Subcutaneous adipose tissue (tissue), 4 donors: ENCODE results near the gene C2orf80. TPM values are rescaled to one million over a fixed set of nuclear protein-coding genes. Genes with fewer than 3 reads are reported as not detected.

Experiments used
- total RNA-seq, 4 donors: library from RNA; depleted of rRNA; stranded (reverse); fragments of >200 nt; gene quantifications; one replicate each; pipeline ENCODE4 v1.1.0, GENCODE V29; 2016
- TF ChIP-seq, protein P1 (sequence below): fragments of 450-650 bp; IDR thresholded peaks from one replicate; pipeline ENCODE4 v1.5.1; 2016; ENCODE audit warnings: low read depth, mild to moderate bottlenecking, control low read depth, antibody characterized with exemption, moderate library complexity

The C2orf80 gene
- not detected for total RNA-seq

DNA sequence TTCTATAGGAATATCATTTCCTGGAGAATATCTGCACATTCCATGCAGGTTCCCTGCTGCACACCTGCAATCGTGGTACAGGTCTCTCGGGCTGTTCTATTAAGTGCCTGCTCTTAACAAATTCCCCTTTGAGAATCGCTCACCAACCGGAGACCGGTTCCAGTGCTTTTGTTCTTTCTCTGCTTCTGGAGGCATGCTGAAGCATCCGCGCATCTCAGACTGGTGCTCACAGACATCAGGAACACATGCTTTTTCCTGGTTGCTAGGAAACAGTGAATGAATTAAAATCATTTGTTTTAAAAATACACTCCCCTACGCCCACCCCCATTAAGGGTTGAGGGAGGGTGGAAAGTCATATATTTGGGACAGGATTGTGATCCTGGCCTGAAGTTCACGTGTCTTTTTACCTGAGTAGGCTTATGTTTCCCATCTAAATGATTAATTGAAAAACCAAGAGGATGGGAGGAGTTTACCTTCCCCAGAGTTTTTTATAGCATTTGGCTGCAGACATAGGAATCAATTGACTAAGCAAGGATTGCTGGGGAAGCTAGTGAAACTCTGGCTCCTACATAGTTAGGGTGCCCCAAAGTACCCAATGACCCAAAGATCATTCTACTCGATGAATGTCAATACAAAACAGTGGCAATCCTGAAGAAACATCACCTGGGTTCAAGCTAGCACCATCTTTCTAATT is at the start of gene C2orf80:
Gene C2orf80 (minus strand): TSS at position 221 of the 694 bp plus-strand sequence. CDS start 3,044 bp downstream, outside the sequence.
- TF ChIP-seq, protein P1, sequence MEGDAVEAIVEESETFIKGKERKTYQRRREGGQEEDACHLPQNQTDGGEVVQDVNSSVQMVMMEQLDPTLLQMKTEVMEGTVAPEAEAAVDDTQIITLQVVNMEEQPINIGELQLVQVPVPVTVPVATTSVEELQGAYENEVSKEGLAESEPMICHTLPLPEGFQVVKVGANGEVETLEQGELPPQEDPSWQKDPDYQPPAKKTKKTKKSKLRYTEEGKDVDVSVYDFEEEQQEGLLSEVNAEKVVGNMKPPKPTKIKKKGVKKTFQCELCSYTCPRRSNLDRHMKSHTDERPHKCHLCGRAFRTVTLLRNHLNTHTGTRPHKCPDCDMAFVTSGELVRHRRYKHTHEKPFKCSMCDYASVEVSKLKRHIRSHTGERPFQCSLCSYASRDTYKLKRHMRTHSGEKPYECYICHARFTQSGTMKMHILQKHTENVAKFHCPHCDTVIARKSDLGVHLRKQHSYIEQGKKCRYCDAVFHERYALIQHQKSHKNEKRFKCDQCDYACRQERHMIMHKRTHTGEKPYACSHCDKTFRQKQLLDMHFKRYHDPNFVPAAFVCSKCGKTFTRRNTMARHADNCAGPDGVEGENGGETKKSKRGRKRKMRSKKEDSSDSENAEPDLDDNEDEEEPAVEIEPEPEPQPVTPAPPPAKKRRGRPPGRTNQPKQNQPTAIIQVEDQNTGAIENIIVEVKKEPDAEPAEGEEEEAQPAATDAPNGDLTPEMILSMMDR = no peak

DNA sequence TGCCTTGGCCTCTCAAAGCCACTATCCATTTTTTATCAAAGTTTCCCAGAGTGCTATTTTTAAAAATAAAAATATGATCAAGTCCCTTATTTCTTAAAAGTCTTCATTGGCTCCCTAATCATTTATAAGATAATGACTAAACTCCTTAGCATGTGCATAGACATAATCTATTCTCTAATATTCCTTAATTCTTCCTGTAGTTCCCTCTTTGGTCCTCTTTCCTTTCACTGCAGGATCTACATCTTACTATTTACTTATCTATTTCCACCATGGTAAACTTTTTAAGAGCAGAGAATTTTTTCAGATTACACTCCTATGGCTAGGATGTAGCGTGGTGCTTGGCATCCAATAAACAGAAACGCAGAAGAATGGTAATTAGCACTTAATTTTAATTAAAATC is 46.0 kb upstream of the C2orf80 start:
- TF ChIP-seq, protein P1 = no peak

DNA sequence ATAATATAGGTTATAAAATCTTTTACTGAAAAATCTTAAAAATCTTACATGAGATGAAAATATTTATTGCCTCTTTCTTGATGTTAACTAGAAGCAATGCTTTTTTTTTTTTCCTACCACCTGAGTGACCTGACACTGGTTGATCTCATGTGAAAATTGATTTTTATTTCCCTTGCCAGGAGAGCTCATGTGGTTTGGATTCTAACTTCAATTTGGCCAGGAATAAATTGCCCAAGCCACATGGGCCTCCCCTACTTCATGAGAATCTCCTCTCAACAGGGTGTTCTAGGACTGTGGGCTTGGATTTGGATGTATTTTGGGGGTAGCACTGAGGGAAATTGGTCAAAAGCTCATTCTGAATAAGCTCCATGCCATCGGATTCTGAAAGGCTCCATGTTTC is 45.0 kb upstream of the C2orf80 start:
- TF ChIP-seq, protein P1 = no peak

DNA sequence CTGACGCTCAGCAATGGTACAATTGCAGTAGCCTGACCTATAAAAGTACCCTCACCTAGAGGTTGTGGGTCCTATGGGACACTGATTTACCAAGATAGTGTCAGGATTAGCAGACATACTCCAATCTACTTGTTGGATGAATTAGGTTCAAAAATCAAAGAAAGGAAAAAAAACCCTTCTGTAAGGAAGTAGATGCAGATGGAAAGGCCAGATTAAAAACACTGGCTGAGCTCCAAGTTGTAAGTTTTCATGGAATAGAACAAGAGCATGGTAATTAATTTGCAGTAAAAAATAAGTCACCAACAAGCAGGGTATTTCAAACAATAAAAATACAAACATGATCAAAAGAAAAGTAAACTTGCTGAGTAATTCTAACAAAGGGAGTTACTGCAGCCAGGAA is 38.6 kb upstream of the C2orf80 start:
- TF ChIP-seq, protein P1 = no peak

DNA sequence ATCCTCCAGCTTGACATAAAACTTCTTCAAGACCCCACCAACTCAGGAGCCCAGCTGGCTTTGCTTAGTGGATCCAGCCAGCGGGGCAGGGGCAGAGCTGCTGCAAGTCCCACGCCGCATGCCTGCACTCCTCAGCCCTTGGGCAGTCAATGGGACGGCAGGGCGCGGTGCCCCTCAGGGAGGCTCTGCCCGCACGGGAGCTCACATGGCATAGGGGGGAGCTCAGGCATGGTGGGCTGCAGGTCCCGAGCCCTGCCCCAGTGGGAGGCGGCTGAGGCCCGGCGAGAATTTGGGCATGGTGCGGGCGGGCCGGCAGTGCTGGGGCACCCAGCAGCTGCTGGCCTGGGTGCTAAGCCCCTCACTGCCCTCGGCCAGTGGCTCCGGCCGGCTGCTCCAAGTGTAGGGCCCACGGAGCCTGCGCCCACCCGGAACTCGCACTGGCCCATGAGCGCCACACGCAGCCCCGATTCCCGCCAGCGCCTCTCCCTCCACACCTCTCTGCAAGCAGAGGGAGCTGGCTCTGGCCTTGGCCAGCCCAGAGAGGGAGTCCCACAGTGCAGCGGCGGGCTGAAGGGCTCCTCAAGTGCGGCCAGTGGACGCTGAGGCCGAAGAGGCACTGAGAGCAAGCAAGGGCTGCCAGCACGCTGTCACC is 37.9 kb upstream of the C2orf80 start:
- TF ChIP-seq, protein P1 = no peak

DNA sequence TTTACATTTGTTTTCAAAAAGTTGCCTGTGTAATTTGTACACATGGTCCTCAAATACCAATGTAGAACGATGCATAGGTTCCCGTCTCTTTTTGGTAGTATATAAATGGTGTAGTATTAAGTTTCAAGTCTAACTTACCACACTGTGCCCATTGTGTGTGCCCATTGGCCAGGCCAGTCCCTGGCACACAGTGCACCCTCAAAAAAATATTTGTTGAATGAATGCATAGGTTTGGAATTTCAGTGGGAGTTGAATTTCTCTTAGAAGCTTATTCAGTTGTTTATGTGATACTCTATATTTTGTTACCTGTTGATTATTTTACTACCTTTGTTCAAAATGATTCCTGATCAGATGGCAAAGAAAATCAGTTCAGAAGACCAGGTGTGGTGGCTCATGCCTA is 35.0 kb upstream of the C2orf80 start:
- TF ChIP-seq, protein P1 = no peak

DNA sequence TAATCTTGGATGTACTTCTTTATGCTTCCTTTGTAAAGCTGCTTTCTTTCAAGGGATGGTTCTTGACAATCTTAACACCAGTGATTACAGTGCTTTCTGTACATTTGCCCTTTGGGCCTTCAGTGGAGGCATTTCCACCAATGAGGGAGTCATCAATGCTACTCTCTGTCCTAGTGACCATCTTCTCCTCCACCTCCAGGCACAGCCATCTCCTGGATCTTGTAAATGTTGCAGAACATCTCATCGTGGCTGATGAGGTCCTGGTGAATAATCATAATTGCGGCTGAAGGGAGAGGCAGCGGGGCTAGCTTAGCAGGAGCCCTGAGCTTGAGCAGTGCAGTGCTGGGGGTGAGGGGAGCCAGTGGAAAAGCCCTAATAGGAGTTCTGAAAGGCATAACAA is 32.5 kb upstream of the C2orf80 start:
- TF ChIP-seq, protein P1 = no peak
